OCI-LY3 (cell line): Measurements from ENCODE around the gene ADD1.

Source experiments
- H2AFZ ChIP-seq: fragments of 200-600, 300-600 bp; shearing (Covaris generic); 2 replicates; pipeline ENCODE4 v1.6.0; 2014; ENCODE audit warnings: antibody characterized with exemption, low read depth, low read length
- H3K27ac ChIP-seq: fragments of 200-600, 300-600 bp; sonication (generic); 2 replicates; pipeline ENCODE4 v1.5.1; 2014; ENCODE audit warnings: mild to moderate bottlenecking, low read length, moderate library complexity, mixed read lengths
- H3K27me3 ChIP-seq: fragments of 200-600, 300-600 bp; sonication (generic); 2 replicates; pipeline ENCODE4 v1.6.1; 2014; ENCODE audit warnings: low read depth, low read length, mixed read lengths
- H3K36me3 ChIP-seq: fragments of 200-600, 300-600 bp; sonication (generic); replicated peaks from 2 replicates; pipeline ENCODE3; 2014; ENCODE audit warnings: low read depth, low read length, mixed read lengths
- H3K4me1 ChIP-seq: fragments of 300-600, 200-600 bp; sonication (generic); 2 replicates; pipeline ENCODE4 v1.6.1; 2014; ENCODE audit warnings: low read length, mixed read lengths
- H3K4me2 ChIP-seq: fragments of 200-600, 300-600 bp; sonication (generic); 2 replicates; pipeline ENCODE4 v1.6.1; 2014; ENCODE audit warnings: low read length, mixed read lengths
- H3K4me3 ChIP-seq: fragments of 300-600, 200-600 bp; sonication (generic); 2 replicates; pipeline ENCODE4 v1.5.1; 2014; ENCODE audit warnings: antibody characterized with exemption, mild to moderate bottlenecking, low read length, moderate library complexity
- H3K79me2 ChIP-seq: fragments of 300-600, 200-600 bp; shearing (Covaris generic); 2 replicates; pipeline ENCODE4 v1.6.1; 2014; ENCODE audit warnings: mild to moderate bottlenecking, low read length, mixed read lengths
- H3K9ac ChIP-seq: fragments of 300-600, 200-600 bp; shearing (Covaris generic); 2 replicates; pipeline ENCODE4 v1.6.0; 2014; ENCODE audit warnings: mild to moderate bottlenecking, low read length, moderate library complexity
- H3K9me3 ChIP-seq: fragments of 200-600, 300-600 bp; shearing (Covaris generic); 2 replicates; pipeline ENCODE4 v1.6.1; 2014; ENCODE audit warnings: low read length, mixed read lengths; ENCODE audit not compliant: insufficient read depth
- H4K20me1 ChIP-seq: fragments of 200-600, 300-600 bp; sonication (generic); 2 replicates; pipeline ENCODE4 v1.6.1; 2016; ENCODE audit warnings: low read length, mixed read lengths; ENCODE audit not compliant: insufficient read depth
- CTCF ChIP-seq: fragments of 200-600, 300-600 bp; sonication (generic); IDR thresholded peaks from 2 replicates; pipeline ENCODE4 v1.5.1; 2014; ENCODE audit warnings: antibody characterized with exemption, low read length, low read depth
- EZH2phosphoT487 ChIP-seq: fragments of 200-600 bp; shearing (Covaris generic); IDR thresholded peaks from 2 replicates; pipeline ENCODE4 v1.6.1; 2018; ENCODE audit warnings: antibody characterized with exemption, mixed run types, low read depth

Gene ADD1

GRCh38 chr4:2907706-2908293 lies 64.2 kb downstream of the ADD1 start:
- Histone ChIP-seq H3K36me3 (peaks cover 49% of the 10 kb centered on the region), H3K4me2 (no peak overlapping the region)

GRCh38 chr4:2908686-2909085 lies 65.0 kb downstream of the ADD1 start:
- Histone ChIP-seq H3K4me3 (no peak overlapping the region), H3K79me2 (no peaks in the 10 kb centered on the region), H4K20me1 (peaks cover 6% of the 10 kb centered on the region; the same call in 1 of the 2 replicates), H3K27ac (no peak overlapping the region), H3K36me3 (peaks cover 42% of the 10 kb centered on the region), H2AFZ (no peak overlapping the region), H3K9me3 (no peaks in the 10 kb centered on the region), H3K4me1 (no peaks in the 10 kb centered on the region), H3K4me2 (no peak overlapping the region), H3K27me3 (no peaks in the 10 kb centered on the region), H3K9ac (no peak overlapping the region)
- TF ChIP-seq CTCF, result no peak
- TF ChIP-seq EZH2phosphoT487, result no peak

More at GRCh38 chr4:2907706-2908293, 64.2 kb downstream of the ADD1 start:
- Histone ChIP-seq H3K9ac (no peak overlapping the region), H2AFZ (no peak overlapping the region), H3K27ac (no peak overlapping the region), H3K4me3 (no peak overlapping the region), H3K9me3 (no peaks in the 10 kb centered on the region), H3K4me1 (no peaks in the 10 kb centered on the region), H4K20me1 (no peaks in the 10 kb centered on the region; the same call in 1 of the 2 replicates), H3K27me3 (no peaks in the 10 kb centered on the region), H3K79me2 (no peaks in the 10 kb centered on the region)
- TF ChIP-seq EZH2phosphoT487 (no peak), CTCF (no peak)

GRCh38 chr4:2909583-2909982 lies 65.9 kb downstream of the ADD1 start:
- Histone ChIP-seq H2AFZ (no peak overlapping the region), H3K4me1 (no peaks in the 10 kb centered on the region), H3K36me3 (peaks cover 42% of the 10 kb centered on the region), H3K79me2 (no peaks in the 10 kb centered on the region), H3K4me3 (no peak overlapping the region), H4K20me1 (peaks cover 6% of the 10 kb centered on the region; the same call in 1 of the 2 replicates), H3K9me3 (no peaks in the 10 kb centered on the region), H3K27me3 (no peaks in the 10 kb centered on the region), H3K4me2 (no peak overlapping the region), H3K9ac (no peak overlapping the region), H3K27ac (no peak overlapping the region)
- TF ChIP-seq CTCF, result no peak
- TF ChIP-seq EZH2phosphoT487, result no peak

- Histone ChIP-seq H3K9me3 (no peaks in the 10 kb centered on the region), H3K27ac (no peak overlapping the region), H3K4me1 (no peaks in the 10 kb centered on the region), H3K4me3 (no peak overlapping the region), H3K79me2 (no peaks in the 10 kb centered on the region), H2AFZ (no peak overlapping the region), H3K9ac (no peak overlapping the region), H3K36me3 (peaks cover 40% of the 10 kb centered on the region), H3K27me3 (no peaks in the 10 kb centered on the region), H3K4me2 (no peak overlapping the region), H4K20me1 (peaks cover 6% of the 10 kb centered on the region; the same call in 1 of the 2 replicates)
- TF ChIP-seq CTCF (peak; percentile 24; the same call in 1 of the 2 replicates), EZH2phosphoT487 (no peak)
Observed at GRCh38 chr4:2910409-2910808, 66.8 kb downstream of the ADD1 start.
